ENCODE data around the gene SRGAP1. TPM values are rescaled to one million over a fixed set of nuclear protein-coding genes. Genes with fewer than 3 reads are reported as not detected.

SRGAP1 gene
- total RNA-seq, 1 experiment from 2014 or later, result 26.8 TPM

DNA sequence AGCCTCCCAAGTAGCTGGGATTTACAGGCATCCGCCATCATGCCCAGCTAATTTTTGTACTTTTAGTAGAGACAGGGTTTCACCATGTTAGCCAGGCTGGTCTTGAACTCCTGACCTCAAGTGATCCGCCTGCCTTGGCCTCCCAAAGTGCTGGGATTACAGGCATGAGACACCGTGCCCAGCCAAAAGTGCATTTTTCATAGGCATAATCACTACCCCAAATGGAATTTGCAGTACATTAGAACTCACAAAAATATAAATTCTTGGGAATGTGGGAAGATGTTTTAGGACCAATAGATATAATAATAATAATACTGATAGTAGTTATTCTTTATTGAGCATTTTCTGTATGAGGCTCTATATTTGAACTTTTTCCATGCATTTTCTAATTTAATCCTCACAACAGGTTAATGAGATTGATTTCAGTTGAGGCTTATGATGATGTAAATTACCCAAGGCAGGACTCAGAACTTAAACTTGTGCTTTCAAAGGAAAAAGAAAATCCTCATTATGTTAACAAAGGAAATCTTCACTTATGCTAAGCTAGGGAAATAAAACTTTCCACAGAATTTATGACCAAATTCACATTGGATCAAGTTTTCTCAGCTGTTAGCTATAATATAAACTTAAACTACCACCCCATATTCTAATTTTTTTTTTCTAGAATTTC is 121.6 kb downstream of the SRGAP1 start:
- intact Hi-C loops (cut with micrococcal nuclease; ENCODE audit: unreplicated experiment) (no loop called here), in situ Hi-C loops (cut with HindIII; ENCODE audit: low pct_unique_long_range_greater_than_20kb, low sequenced_read_pairs) (no loop called here)
- no peak overlapping the region; the same call in 1 of the 2 replicates for H3K27ac ChIP-seq (ENCODE audit: low read length)
- ATAC-seq (no peak), DNase-seq (ENCODE audit: low read depth, low spot score) (no peak)
- TF ChIP-seq, protein P1, sequence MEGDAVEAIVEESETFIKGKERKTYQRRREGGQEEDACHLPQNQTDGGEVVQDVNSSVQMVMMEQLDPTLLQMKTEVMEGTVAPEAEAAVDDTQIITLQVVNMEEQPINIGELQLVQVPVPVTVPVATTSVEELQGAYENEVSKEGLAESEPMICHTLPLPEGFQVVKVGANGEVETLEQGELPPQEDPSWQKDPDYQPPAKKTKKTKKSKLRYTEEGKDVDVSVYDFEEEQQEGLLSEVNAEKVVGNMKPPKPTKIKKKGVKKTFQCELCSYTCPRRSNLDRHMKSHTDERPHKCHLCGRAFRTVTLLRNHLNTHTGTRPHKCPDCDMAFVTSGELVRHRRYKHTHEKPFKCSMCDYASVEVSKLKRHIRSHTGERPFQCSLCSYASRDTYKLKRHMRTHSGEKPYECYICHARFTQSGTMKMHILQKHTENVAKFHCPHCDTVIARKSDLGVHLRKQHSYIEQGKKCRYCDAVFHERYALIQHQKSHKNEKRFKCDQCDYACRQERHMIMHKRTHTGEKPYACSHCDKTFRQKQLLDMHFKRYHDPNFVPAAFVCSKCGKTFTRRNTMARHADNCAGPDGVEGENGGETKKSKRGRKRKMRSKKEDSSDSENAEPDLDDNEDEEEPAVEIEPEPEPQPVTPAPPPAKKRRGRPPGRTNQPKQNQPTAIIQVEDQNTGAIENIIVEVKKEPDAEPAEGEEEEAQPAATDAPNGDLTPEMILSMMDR (IDR thresholded peaks at IDR 0.05), result no peak
- TF ChIP-seq POLR2AphosphoS5 (IDR thresholded peaks at IDR 0.05; ENCODE audit: low read depth, low read length), result no peak
- TF ChIP-seq, protein P2, sequence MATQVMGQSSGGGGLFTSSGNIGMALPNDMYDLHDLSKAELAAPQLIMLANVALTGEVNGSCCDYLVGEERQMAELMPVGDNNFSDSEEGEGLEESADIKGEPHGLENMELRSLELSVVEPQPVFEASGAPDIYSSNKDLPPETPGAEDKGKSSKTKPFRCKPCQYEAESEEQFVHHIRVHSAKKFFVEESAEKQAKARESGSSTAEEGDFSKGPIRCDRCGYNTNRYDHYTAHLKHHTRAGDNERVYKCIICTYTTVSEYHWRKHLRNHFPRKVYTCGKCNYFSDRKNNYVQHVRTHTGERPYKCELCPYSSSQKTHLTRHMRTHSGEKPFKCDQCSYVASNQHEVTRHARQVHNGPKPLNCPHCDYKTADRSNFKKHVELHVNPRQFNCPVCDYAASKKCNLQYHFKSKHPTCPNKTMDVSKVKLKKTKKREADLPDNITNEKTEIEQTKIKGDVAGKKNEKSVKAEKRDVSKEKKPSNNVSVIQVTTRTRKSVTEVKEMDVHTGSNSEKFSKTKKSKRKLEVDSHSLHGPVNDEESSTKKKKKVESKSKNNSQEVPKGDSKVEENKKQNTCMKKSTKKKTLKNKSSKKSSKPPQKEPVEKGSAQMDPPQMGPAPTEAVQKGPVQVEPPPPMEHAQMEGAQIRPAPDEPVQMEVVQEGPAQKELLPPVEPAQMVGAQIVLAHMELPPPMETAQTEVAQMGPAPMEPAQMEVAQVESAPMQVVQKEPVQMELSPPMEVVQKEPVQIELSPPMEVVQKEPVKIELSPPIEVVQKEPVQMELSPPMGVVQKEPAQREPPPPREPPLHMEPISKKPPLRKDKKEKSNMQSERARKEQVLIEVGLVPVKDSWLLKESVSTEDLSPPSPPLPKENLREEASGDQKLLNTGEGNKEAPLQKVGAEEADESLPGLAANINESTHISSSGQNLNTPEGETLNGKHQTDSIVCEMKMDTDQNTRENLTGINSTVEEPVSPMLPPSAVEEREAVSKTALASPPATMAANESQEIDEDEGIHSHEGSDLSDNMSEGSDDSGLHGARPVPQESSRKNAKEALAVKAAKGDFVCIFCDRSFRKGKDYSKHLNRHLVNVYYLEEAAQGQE (IDR thresholded peaks at IDR 0.05; ENCODE audit: insufficient read depth in 1 of 2, low read depth in 2 of 2, low read length in 1 of 2), result no peak
- TF ChIP-seq SIN3A (IDR thresholded peaks at IDR 0.05; ENCODE audit: borderline replicate concordance, insufficient read depth, low read depth, low read length), result no peak
- TF ChIP-seq TCF7L2 (IDR thresholded peaks at IDR 0.05; ENCODE audit: low read depth, low read length), result no peak
- no peaks in the 10 kb centered on the region for H3K36me3 ChIP-seq (ENCODE audit: control insufficient read depth, insufficient read depth, low read length)
- ChIA-PET CTCF (no interaction called here), POLR2A (interaction anchor here (0.5 kb wide), 1 partner anchor 11 kb away, joined by 4 read pairs; no protein-coding TSS in a partner anchor)
- peaks cover 9% of the 10 kb centered on the region for H3K4me1 ChIP-seq (ENCODE audit: control insufficient read depth, insufficient read depth, low read length)
- H3K27me3 ChIP-seq (ENCODE audit: control insufficient read depth, insufficient read depth, low read length), result no peaks in the 10 kb centered on the region
- H3K4me3 ChIP-seq (ENCODE audit: low read depth in 2 of 2, low read length in 2 of 2), result no peak overlapping the region
- no TSS peak for BruUV-seq (replicated peaks)
- H3K9me3 ChIP-seq (ENCODE audit: control insufficient read depth, insufficient read depth, low read depth, low read length), result no peaks in the 10 kb centered on the region

DNA sequence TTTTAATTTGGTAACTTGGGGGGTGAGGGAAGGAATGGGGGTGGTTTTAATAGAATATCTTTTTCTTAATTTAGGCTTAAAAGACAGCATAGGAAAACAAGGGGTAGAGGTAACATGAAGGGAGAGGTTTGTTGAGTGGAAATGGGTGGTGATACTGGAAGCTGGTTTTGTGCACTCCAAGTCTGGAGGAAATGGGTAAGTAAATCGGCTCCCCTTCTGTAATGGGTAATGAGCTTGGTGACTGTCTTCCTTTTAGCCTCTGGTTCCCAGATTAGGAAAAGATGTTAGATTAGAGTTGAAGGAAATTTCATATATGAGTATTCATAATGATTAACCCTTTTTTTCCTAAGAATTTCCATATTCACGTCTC is 122.1 kb downstream of the SRGAP1 start:
- CTCF ChIA-PET, result no interaction called here

More for the DNA sequence above, 122.1 kb downstream of the SRGAP1 start:
- no peak for TF ChIP-seq POLR2AphosphoS5 (IDR thresholded peaks at IDR 0.05; ENCODE audit: low read depth, low read length)
- TF ChIP-seq, protein P2 (IDR thresholded peaks at IDR 0.05; ENCODE audit: insufficient read depth in 1 of 2, low read depth in 2 of 2, low read length in 1 of 2), result no peak
- TF ChIP-seq TCF7L2 (IDR thresholded peaks at IDR 0.05; ENCODE audit: low read depth, low read length), result no peak
- TF ChIP-seq, protein P1 (IDR thresholded peaks at IDR 0.05), result no peak
- no peak for TF ChIP-seq SIN3A (IDR thresholded peaks at IDR 0.05; ENCODE audit: borderline replicate concordance, insufficient read depth, low read depth, low read length)
- ATAC-seq (no peak), DNase-seq (ENCODE audit: low read depth, low spot score) (no peak)
- in situ Hi-C loops (cut with HindIII; ENCODE audit: low pct_unique_long_range_greater_than_20kb, low sequenced_read_pairs) (no loop called here), intact Hi-C loops (cut with micrococcal nuclease; ENCODE audit: unreplicated experiment) (no loop called here)
- Histone ChIP-seq H3K4me3 (ENCODE audit: low read depth in 2 of 2, low read length in 2 of 2) (no peak overlapping the region), H3K27ac (ENCODE audit: low read length) (peak overlapping the region; percentile 5; the same call in 1 of the 2 replicates), H3K9me3 (ENCODE audit: control insufficient read depth, insufficient read depth, low read depth, low read length) (no peaks in the 10 kb centered on the region), H3K36me3 (ENCODE audit: control insufficient read depth, insufficient read depth, low read length) (no peaks in the 10 kb centered on the region), H3K27me3 (ENCODE audit: control insufficient read depth, insufficient read depth, low read length) (no peaks in the 10 kb centered on the region), H3K4me1 (ENCODE audit: control insufficient read depth, insufficient read depth, low read length) (peaks cover 9% of the 10 kb centered on the region)
- no TSS peak for BruUV-seq (replicated peaks)
- POLR2A ChIA-PET, result no interaction called here
